SK-N-SH (cell line): ENCODE data around the gene NYAP2. TPM values are rescaled to one million over a fixed set of nuclear protein-coding genes. Genes with fewer than 3 reads are reported as not detected.

Experiments
- CTCF ChIA-PET: fragments of 300-600, 350-600 bp; formaldehyde crosslinking; extraction: SDS; loops from one replicate; lab custom pipeline; 2021; lab: Yijun Ruan, JAX
- POLR2A ChIA-PET: fragments of 350-600 bp; sonication (Branson Sonifier 250); formaldehyde crosslinking; extraction: SDS; loops from one replicate; lab custom pipeline; 2020; ENCODE audit warnings: antibody characterized with exemption, inconsistent platforms; lab: Yijun Ruan, JAX
- DNase-seq: peaks from one replicate; pipeline ENCODE4 v3.0.0; 2012
- H2AFZ ChIP-seq: fragments of 200-600 bp; sonication (generic); 2 replicates; pipeline ENCODE4 v1.8.1; 2016; ENCODE audit warnings: antibody characterized with exemption, mild to moderate bottlenecking, low read depth
- H3F3A ChIP-seq: fragments of 200-600 bp; sonication (generic); replicated peaks from 2 replicates; pipeline ENCODE3; 2016; ENCODE audit warnings: antibody characterized with exemption, mild to moderate bottlenecking; ENCODE audit not compliant: insufficient read depth
- H3K27ac ChIP-seq, 2 experiments: fragments of 200-500 bp in 1 of 2; fragments of 200-600 bp in 1 of 2; sonication (Bioruptor generic) in 1 of 2; sonication (generic), shearing (Covaris generic) in 1 of 2; 2 replicates each; pipeline versions ENCODE4 v1.5.1 to v1.6.1; 2014 to 2016; ENCODE audit warnings: low read depth in 2 of 2, inconsistent platforms in 1 of 2, low read length in 1 of 2, mild to moderate bottlenecking in 1 of 2, mixed read lengths in 1 of 2
- H3K27me3 ChIP-seq: fragments of 200-600 bp; sonication (generic), shearing (Covaris generic); 2 replicates; pipeline ENCODE4 v1.6.1; 2016; ENCODE audit warnings: mixed run types; ENCODE audit not compliant: insufficient read depth
- H3K36me3 ChIP-seq, 2 experiments: fragments of 200-500 bp in 1 of 2; fragments of 200-600 bp in 1 of 2; sonication (Bioruptor generic) in 1 of 2; sonication (generic) in 1 of 2; replicated peaks in 1 of 2; 2 replicates each; pipeline versions ENCODE3 to v1.5.1; 2014 to 2016; ENCODE audit warnings: low read length in 1 of 2, mild to moderate bottlenecking in 1 of 2; ENCODE audit not compliant: insufficient read depth in 2 of 2, control insufficient read depth in 1 of 2
- H3K4me1 ChIP-seq, 2 experiments: fragments of 200-500 bp in 1 of 2; fragments of 200-600 bp in 1 of 2; sonication (Bioruptor generic) in 1 of 2; sonication (generic), shearing (Covaris generic) in 1 of 2; 2 replicates each; pipeline versions ENCODE4 v1.5.1 to v1.6.1; 2014 to 2016; ENCODE audit warnings: low read depth in 1 of 2, low read length in 1 of 2, mixed run types in 1 of 2; ENCODE audit not compliant: insufficient read depth in 2 of 2, control insufficient read depth in 1 of 2
- H3K4me2 ChIP-seq: fragments of 200-600 bp; sonication (generic), shearing (Covaris generic); 2 replicates; pipeline ENCODE4 v1.6.1; 2017; ENCODE audit warnings: mixed run types
- H3K4me3 ChIP-seq, 2 experiments: fragments of 200-500 bp in 1 of 2; fragments of 200-600 bp in 1 of 2; sonication (Bioruptor generic) in 1 of 2; sonication (generic), shearing (Covaris generic) in 1 of 2; 2 replicates each; pipeline versions ENCODE4 v1.5.1 to v1.8.1; 2014 to 2016; ENCODE audit warnings: low read depth in 2 of 2, inconsistent platforms in 1 of 2, low read length in 1 of 2, mild to moderate bottlenecking in 1 of 2, mixed read lengths in 1 of 2, moderate library complexity in 1 of 2
- H3K79me2 ChIP-seq: fragments of 200-600 bp; sonication (generic); 2 replicates; pipeline ENCODE4 v1.8.1; 2017; ENCODE audit warnings: mild to moderate bottlenecking; ENCODE audit not compliant: insufficient read depth
- H3K9ac ChIP-seq: fragments of 200-600 bp; sonication (generic); 2 replicates; pipeline ENCODE4 v1.6.1; 2017; ENCODE audit warnings: mixed run types
- H3K9me2 ChIP-seq: fragments of 200-600 bp; sonication (generic); 2 replicates; pipeline ENCODE4 v1.6.1; 2017; ENCODE audit warnings: mixed run types
- H3K9me3 ChIP-seq: fragments of 200-600 bp; sonication (generic); 2 replicates; pipeline ENCODE4 v1.6.1; 2017; ENCODE audit warnings: mixed run types, mild to moderate bottlenecking, moderate library complexity
- H4K20me1 ChIP-seq: fragments of 200-600 bp; sonication (generic); 2 replicates; pipeline ENCODE4 v1.6.1; 2017; ENCODE audit warnings: mild to moderate bottlenecking, mixed run types; ENCODE audit not compliant: insufficient read depth
- CHD2 ChIP-seq: fragments of 150-350 bp; IDR thresholded peaks from 2 replicates; pipeline ENCODE4 v1.6.1; 2018; ENCODE audit warnings: low read length; ENCODE audit not compliant: partially characterized antibody
- CTCF ChIP-seq: fragments of 200-600 bp; sonication (generic); IDR thresholded peaks from 2 replicates; pipeline ENCODE4 v1.6.1; 2017; ENCODE audit warnings: antibody characterized with exemption, mild to moderate bottlenecking, moderate library complexity
- ELF1 ChIP-seq: IDR thresholded peaks from 2 replicates; pipeline ENCODE4 v1.4.0; 2012
- FOSL2 ChIP-seq: IDR thresholded peaks from 2 replicates; pipeline ENCODE4 v1.4.0; 2012; ENCODE audit warnings: low read depth, mild to moderate bottlenecking, moderate library complexity, borderline replicate concordance
- FOXJ3 ChIP-seq: sonication (generic); formaldehyde crosslinking; IDR thresholded peaks from 2 replicates; pipeline ENCODE4 v1.5.1; 2020; ENCODE audit warnings: mild to moderate bottlenecking, missing genetic modification reagents
- FOXM1 ChIP-seq: IDR thresholded peaks from 2 replicates; pipeline ENCODE4 v1.4.0; 2012; ENCODE audit warnings: low read depth, mild to moderate bottlenecking
- GABPA ChIP-seq: IDR thresholded peaks from 2 replicates; pipeline ENCODE4 v1.4.0; 2012; ENCODE audit warnings: low read depth, mild to moderate bottlenecking
- GATA2 ChIP-seq: sonication (generic); formaldehyde crosslinking; IDR thresholded peaks from 2 replicates; pipeline ENCODE4 v1.5.0; 2020; ENCODE audit warnings: mild to moderate bottlenecking, missing genetic modification reagents
- JUND ChIP-seq: IDR thresholded peaks from 2 replicates; pipeline ENCODE4 v1.4.0; 2012
- MEF2A ChIP-seq: IDR thresholded peaks from 2 replicates; pipeline ENCODE4 v1.4.0; 2012; ENCODE audit warnings: low read depth, borderline replicate concordance
- MXI1 ChIP-seq: IDR thresholded peaks from 2 replicates; pipeline ENCODE4 v1.6.1; 2012; ENCODE audit warnings: mild to moderate bottlenecking, low read depth, low read length, improper control_type of control experiment
- NFIC ChIP-seq: IDR thresholded peaks from 2 replicates; pipeline ENCODE4 v1.4.0; 2012; ENCODE audit warnings: borderline replicate concordance
- NRF1 ChIP-seq: IDR thresholded peaks from 2 replicates; pipeline ENCODE4 v1.6.1; 2012; ENCODE audit warnings: low read depth, mild to moderate bottlenecking, low read length
- PBX3 ChIP-seq: IDR thresholded peaks from 2 replicates; pipeline ENCODE4; 2012
- POLR2AphosphoS5 ChIP-seq: IDR thresholded peaks from 2 replicates; pipeline ENCODE4 v1.6.1; 2012; ENCODE audit warnings: low read depth, low read length
- RAD21 ChIP-seq: IDR thresholded peaks from 2 replicates; pipeline ENCODE4 v1.6.1; 2012; ENCODE audit warnings: mild to moderate bottlenecking, low read length
- REST ChIP-seq: IDR thresholded peaks from 2 replicates; pipeline ENCODE4 v1.6.1; 2012; ENCODE audit warnings: mild to moderate bottlenecking, low read depth, low read length, moderate library complexity
- SIN3A ChIP-seq: IDR thresholded peaks from 2 replicates; pipeline ENCODE4 v1.6.1; 2012; ENCODE audit warnings: low read depth, mild to moderate bottlenecking, low read length, moderate library complexity, borderline replicate concordance
- TCF12 ChIP-seq: IDR thresholded peaks from 2 replicates; pipeline ENCODE4 v1.4.0; 2012
- WGBS: methylation state at CpG from one replicate; pipeline ENCODE4 v1.1.6; 2017; ENCODE audit warnings: low lambda C conversion rate; 5-methylcytosine and 5-hydroxymethylcytosine counted together
- polyA plus RNA-seq, 3 experiments: library from polyadenylated mRNA; depleted of rRNA; stranded (reverse); fragments of >200 nt; gene quantifications; 2 replicates each; pipeline ENCODE4 v1.2.3, GENCODE V29; 2012
- TF ChIP-seq, protein P1 (sequence below): IDR thresholded peaks from 2 replicates; pipeline ENCODE4 v1.4.0; 2012; ENCODE audit warnings: low read depth, borderline replicate concordance

The NYAP2 gene
- polyA plus RNA-seq, 1 of the 3 experiments (the other 2 are of a cell fraction): not detected

- WGBS: 50% methylated on average over 8 of the region's 9 CpGs
- no peaks in the 10 kb centered on the region for H3F3A ChIP-seq
- H3K4me3 ChIP-seq: no peak overlapping the region
- no peak overlapping the region for H2AFZ ChIP-seq
- H3K36me3 ChIP-seq: no peaks in the 10 kb centered on the region
- no peak for DNase-seq
- H4K20me1 ChIP-seq: no peaks in the 10 kb centered on the region
- H3K9me2 ChIP-seq: no peaks in the 10 kb centered on the region
- H3K4me1 ChIP-seq: no peaks in the 10 kb centered on the region
- H3K27ac ChIP-seq: no peak overlapping the region
- no peaks in the 10 kb centered on the region for H3K79me2 ChIP-seq
- ChIA-PET CTCF (interaction anchor here (1.3 kb wide), 1 partner anchor 9 kb away, joined by 4 read pairs; no protein-coding TSS in a partner anchor), POLR2A (no interaction called here)
- H3K9ac ChIP-seq: no peak overlapping the region
- no peaks in the 10 kb centered on the region for H3K27me3 ChIP-seq
- TF ChIP-seq CHD2 (no peak), NRF1 (no peak), RAD21 (no peak), POLR2AphosphoS5 (no peak), FOXM1 (no peak), CTCF (no peak), TCF12 (no peak), ELF1 (no peak), PBX3 (no peak), GATA2 (CRISPR knock-in tag) (no peak), GABPA (no peak), NFIC (no peak), MXI1 (no peak), MEF2A (no peak), FOSL2 (no peak), FOXJ3 (CRISPR knock-in tag) (no peak), SIN3A (no peak), REST (no peak), JUND (no peak)
- TF ChIP-seq, protein P1, sequence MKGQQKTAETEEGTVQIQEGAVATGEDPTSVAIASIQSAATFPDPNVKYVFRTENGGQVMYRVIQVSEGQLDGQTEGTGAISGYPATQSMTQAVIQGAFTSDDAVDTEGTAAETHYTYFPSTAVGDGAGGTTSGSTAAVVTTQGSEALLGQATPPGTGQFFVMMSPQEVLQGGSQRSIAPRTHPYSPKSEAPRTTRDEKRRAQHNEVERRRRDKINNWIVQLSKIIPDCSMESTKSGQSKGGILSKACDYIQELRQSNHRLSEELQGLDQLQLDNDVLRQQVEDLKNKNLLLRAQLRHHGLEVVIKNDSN: no peak
- H3K9me3 ChIP-seq: no peaks in the 10 kb centered on the region
- H3K4me2 ChIP-seq: no peak overlapping the region
Measured at GRCh38 chr2:225512876-225513540, 113.5 kb downstream of the NYAP2 start.
